Measurements from ENCODE around the gene SLC25A15.

Gene SLC25A15

DNA sequence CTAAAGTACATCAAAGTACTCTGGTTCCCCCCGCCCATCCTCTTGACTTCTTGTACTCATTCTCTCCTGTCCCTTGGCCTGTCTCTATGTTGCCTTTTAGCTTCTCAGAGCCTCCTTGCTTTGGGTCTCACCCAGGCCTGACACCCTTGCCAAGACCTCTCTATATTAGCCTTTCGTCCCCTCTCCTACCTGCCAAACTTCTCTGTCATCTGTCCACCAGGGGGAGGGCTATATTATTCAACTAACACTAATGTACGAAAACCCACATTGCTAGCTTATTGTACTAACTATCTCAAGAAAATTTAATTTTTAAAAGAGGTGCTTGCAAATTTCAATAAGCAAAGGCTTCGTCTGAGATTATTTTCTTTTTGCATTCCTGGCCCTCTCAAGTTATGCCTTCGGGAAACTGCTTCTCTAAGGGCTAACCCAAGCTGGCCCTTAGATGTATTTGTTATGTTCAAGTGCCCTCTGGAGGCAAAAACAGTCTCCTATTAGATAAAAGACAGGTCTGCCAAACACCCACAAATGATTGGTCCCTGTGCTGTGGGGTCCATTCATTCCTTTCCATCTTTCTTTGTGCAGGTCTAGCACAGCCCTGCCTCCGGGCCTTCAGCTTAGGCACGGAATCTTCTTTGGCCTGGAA, 12.1 kb upstream of the SLC25A15 start:
- H3K27me3 ChIP-seq (ENCODE audit: insufficient read depth, low read depth, severe bottlenecking): no peaks in the 10 kb centered on the region
- DNase-seq: peak; percentile 14
- H3K27ac ChIP-seq: no peak overlapping the region
- TF ChIP-seq, protein P1, sequence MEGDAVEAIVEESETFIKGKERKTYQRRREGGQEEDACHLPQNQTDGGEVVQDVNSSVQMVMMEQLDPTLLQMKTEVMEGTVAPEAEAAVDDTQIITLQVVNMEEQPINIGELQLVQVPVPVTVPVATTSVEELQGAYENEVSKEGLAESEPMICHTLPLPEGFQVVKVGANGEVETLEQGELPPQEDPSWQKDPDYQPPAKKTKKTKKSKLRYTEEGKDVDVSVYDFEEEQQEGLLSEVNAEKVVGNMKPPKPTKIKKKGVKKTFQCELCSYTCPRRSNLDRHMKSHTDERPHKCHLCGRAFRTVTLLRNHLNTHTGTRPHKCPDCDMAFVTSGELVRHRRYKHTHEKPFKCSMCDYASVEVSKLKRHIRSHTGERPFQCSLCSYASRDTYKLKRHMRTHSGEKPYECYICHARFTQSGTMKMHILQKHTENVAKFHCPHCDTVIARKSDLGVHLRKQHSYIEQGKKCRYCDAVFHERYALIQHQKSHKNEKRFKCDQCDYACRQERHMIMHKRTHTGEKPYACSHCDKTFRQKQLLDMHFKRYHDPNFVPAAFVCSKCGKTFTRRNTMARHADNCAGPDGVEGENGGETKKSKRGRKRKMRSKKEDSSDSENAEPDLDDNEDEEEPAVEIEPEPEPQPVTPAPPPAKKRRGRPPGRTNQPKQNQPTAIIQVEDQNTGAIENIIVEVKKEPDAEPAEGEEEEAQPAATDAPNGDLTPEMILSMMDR (IDR thresholded peaks at IDR 0.05; ENCODE audit: low read depth, low read length): 0 out of 2 replicates have a peak, but pooled peaks have one; percentile 22
- H3K9me3 ChIP-seq (ENCODE audit: severe bottlenecking): no peaks in the 10 kb centered on the region
- no peaks in the 10 kb centered on the region for H3K36me3 ChIP-seq
- peak overlapping the region; percentile 39 for H3K4me3 ChIP-seq (ENCODE audit: low read depth, low read length)

DNA sequence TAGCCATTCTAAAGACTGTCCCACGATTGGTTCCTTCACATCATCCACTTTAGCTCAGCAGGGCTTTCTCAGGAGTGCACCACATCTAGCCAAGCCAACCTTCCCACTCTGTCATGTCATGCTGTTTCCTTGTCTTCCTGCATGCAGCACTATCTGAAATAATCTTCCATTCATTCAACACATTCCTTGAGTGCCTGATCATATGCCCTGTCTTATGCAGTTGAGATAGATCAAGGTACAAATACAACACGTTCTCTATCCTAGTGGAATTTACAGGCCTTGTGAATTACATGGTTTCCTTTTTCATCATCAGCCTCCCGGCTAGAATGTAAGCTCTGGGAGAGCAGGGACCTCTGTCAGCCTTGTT, 11.6 kb upstream of the SLC25A15 start:
- H3K36me3 ChIP-seq: no peaks in the 10 kb centered on the region
- no peak for DNase-seq
- no peak overlapping the region for H3K27ac ChIP-seq
- no peaks in the 10 kb centered on the region for H3K9me3 ChIP-seq (ENCODE audit: severe bottlenecking)
- no peaks in the 10 kb centered on the region for H3K27me3 ChIP-seq (ENCODE audit: insufficient read depth, low read depth, severe bottlenecking)
- no peak overlapping the region for H3K4me3 ChIP-seq (ENCODE audit: low read depth, low read length)
- TF ChIP-seq, protein P1 (IDR thresholded peaks at IDR 0.05; ENCODE audit: low read depth, low read length): no peak

DNA sequence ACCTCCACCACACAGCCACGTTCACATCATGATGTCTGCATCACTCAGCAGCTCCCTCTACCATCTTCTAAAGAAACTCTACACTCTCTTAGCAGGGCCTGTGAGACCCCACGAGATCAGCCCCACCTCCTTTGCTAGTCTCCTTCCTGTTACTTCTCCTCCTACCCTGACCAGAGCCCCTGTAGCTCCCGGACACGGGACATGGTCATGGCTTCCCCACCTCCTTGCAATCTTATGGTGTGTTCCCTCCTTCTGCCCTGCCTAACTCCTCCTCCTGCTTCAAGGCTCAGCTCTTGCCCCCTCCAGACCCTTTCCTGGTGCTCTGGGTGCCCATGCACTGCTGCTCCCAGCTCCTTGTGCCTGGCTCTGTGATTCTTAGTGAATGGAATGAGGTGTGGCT, 10.4 kb upstream of the SLC25A15 start:
- Histone ChIP-seq H3K4me3 (ENCODE audit: low read depth, low read length) (no peak overlapping the region), H3K36me3 (no peaks in the 10 kb centered on the region), H3K27ac (no peak overlapping the region), H3K27me3 (ENCODE audit: insufficient read depth, low read depth, severe bottlenecking) (no peaks in the 10 kb centered on the region), H3K9me3 (ENCODE audit: severe bottlenecking) (no peaks in the 10 kb centered on the region)
- DNase-seq: no peak
- TF ChIP-seq, protein P1 (IDR thresholded peaks at IDR 0.05; ENCODE audit: low read depth, low read length): no peak

DNA sequence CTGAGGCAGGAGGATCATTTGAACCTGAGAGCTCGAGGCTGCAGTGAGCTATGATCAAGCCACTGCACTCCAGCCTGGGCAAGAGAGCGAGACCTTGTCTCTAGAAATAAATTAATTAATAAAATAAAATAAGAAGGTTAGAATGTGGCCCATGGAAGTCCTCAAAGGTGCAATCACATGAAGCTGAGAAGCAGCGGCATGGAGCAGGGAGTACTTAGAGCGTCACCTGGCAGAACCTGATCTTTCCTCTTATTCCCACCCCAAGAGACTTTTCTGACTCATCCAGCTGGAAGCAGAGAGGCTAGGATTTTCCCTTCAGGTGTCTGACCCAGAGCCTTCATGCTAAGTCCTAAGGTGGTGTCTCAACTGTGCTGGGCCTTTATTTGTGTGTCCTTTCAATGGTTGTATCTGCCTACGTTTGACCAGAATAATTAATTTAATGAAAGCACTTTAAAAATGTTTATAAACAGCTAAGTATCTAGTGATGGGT, 9.6 kb upstream of the SLC25A15 start:
- no peaks in the 10 kb centered on the region for H3K36me3 ChIP-seq
- TF ChIP-seq, protein P1 (IDR thresholded peaks at IDR 0.05; ENCODE audit: low read depth, low read length): no peak

DNA sequence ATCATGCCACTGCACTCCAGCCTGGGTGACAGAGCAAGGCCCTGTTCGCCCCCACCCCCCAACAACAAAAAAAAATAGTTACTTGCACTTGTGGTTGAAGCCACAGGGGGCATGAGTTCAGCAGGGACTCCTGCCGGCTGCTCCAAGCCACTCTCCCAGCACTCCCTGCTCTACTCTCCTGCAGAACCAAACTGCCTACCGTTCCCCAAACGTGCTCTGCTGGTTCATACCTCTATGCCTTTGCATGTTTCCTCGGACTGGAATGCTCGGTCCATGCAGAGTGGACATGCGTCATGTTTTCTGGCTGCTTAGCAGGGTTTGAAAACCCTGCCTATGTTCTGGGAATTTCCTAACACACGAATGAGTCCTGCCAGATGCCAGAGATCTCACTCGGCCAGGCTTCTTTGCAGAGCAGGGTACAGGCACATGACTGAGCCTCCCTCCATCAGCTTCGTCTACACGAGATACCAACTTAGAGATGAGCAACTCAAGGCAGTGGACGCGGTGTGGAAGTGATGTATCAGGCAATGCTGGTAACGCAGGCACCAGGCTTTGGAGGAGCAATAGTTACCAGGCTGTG, 8.5 kb upstream of the SLC25A15 start:
- Histone ChIP-seq H3K27ac (no peak overlapping the region), H3K9me3 (ENCODE audit: severe bottlenecking) (no peaks in the 10 kb centered on the region), H3K36me3 (no peaks in the 10 kb centered on the region), H3K27me3 (ENCODE audit: insufficient read depth, low read depth, severe bottlenecking) (no peaks in the 10 kb centered on the region), H3K4me3 (ENCODE audit: low read depth, low read length) (no peak overlapping the region)
- DNase-seq: no peak
- TF ChIP-seq, protein P1 (IDR thresholded peaks at IDR 0.05; ENCODE audit: low read depth, low read length): 0 out of 2 replicates have a peak, but pooled peaks have one; percentile 3

More for the DNA sequence above, 9.6 kb upstream of the SLC25A15 start:
- DNase-seq: no peak
- Histone ChIP-seq H3K27me3 (ENCODE audit: insufficient read depth, low read depth, severe bottlenecking) (no peaks in the 10 kb centered on the region), H3K27ac (no peak overlapping the region), H3K4me3 (ENCODE audit: low read depth, low read length) (no peak overlapping the region), H3K9me3 (ENCODE audit: severe bottlenecking) (no peaks in the 10 kb centered on the region)
